WTC11 (cell line): ENCODE data around the gene BAIAP3. TPM values are rescaled to one million over a fixed set of nuclear protein-coding genes. Genes with fewer than 3 reads are reported as not detected.

Experiments
- ATAC-seq: fragments of 200-7000 bp; cut with Tn5 transposase; 2 replicates; pipeline ENCODE4 v1.10.0; 2021; ENCODE audit warnings: mild to moderate bottlenecking, moderate library complexity
- CTCF ChIA-PET: fragments of 300-600 bp; sonication (Branson Sonifier 250); formaldehyde crosslinking; loops from one replicate; lab custom pipeline; 2021; ENCODE audit warnings: antibody characterized with exemption; lab: Charles Lee
- POLR2A ChIA-PET: fragments of 350-600 bp; sonication (Branson Sonifier 250); formaldehyde crosslinking; loops from one replicate; lab custom pipeline; 2021; ENCODE audit warnings: antibody characterized with exemption; lab: Charles Lee
- DNase-seq: peaks from one replicate; pipeline ENCODE4 v3.0.0; 2021; ENCODE audit warnings: low spot score
- H3K27ac Mint-ChIP-seq: 2 replicates; pipeline ENCODE4 v1.8.0; 2021; ENCODE audit warnings: mixed read lengths
- H3K27me3 Mint-ChIP-seq: 2 replicates; pipeline ENCODE4 v1.8.0; 2021; ENCODE audit warnings: low read depth, mild to moderate bottlenecking, moderate library complexity, mixed read lengths
- H3K36me3 Mint-ChIP-seq: 2 replicates; pipeline ENCODE4 v1.8.0; 2021; ENCODE audit warnings: mixed read lengths
- H3K4me1 Mint-ChIP-seq: 2 replicates; pipeline ENCODE4 v1.8.0; 2022; ENCODE audit warnings: mixed read lengths
- H3K4me3 Mint-ChIP-seq: 2 replicates; pipeline ENCODE4 v1.8.0; 2021; ENCODE audit warnings: mild to moderate bottlenecking, moderate library complexity, mixed read lengths
- H3K9me3 Mint-ChIP-seq: 2 replicates; pipeline ENCODE4 v1.8.0; 2021; ENCODE audit warnings: mixed read lengths
- CBFB ChIP-seq: sonication (generic); formaldehyde crosslinking; IDR thresholded peaks from 2 replicates; pipeline ENCODE4 v1.8.1; 2022; ENCODE audit warnings: mild to moderate bottlenecking, low read depth, missing genetic modification reagents
- GABPB1 ChIP-seq: sonication (generic); formaldehyde crosslinking; IDR thresholded peaks from 2 replicates; pipeline ENCODE4 v1.8.1; 2023; ENCODE audit warnings: mild to moderate bottlenecking, missing genetic modification reagents
- JAZF1 ChIP-seq: fragments of 250-450 bp; sonication (Bioruptor Pico); IDR thresholded peaks from 2 replicates; pipeline ENCODE4 v1.9.0; 2021; ENCODE audit warnings: moderate library complexity, mild to moderate bottlenecking, inconsistent platforms
- JUN ChIP-seq: sonication (generic); formaldehyde crosslinking; IDR thresholded peaks from 2 replicates; pipeline ENCODE4 v1.8.0; 2023; ENCODE audit warnings: mild to moderate bottlenecking, missing genetic modification reagents
- KAT7 ChIP-seq: sonication (generic); formaldehyde crosslinking; IDR thresholded peaks from 2 replicates; pipeline ENCODE4 v1.8.1; 2023; ENCODE audit warnings: missing genetic modification reagents, mild to moderate bottlenecking, borderline replicate concordance
- MXD4 ChIP-seq: fragments of 250-450 bp; sonication (Bioruptor Pico); IDR thresholded peaks from 2 replicates; pipeline ENCODE4 v1.8.0; 2021; ENCODE audit warnings: mild to moderate bottlenecking, moderate library complexity, borderline replicate concordance
- NFE2L1 ChIP-seq: sonication (generic); formaldehyde crosslinking; IDR thresholded peaks from 2 replicates; pipeline ENCODE4 v1.8.1; 2023; ENCODE audit warnings: missing genetic modification reagents
- RELA ChIP-seq: sonication (generic); formaldehyde crosslinking; IDR thresholded peaks from 2 replicates; pipeline ENCODE4 v1.8.1; 2022; ENCODE audit warnings: missing genetic modification reagents, mild to moderate bottlenecking, borderline replicate concordance
- RORB ChIP-seq: fragments of 250-450 bp; sonication (Bioruptor Pico); IDR thresholded peaks from 2 replicates; pipeline ENCODE4 v1.9.0; 2021; ENCODE audit warnings: mild to moderate bottlenecking
- SOX15 ChIP-seq: fragments of 250-450 bp; sonication (Bioruptor Pico); IDR thresholded peaks from 2 replicates; pipeline ENCODE4 v1.9.0; 2021; ENCODE audit warnings: mild to moderate bottlenecking
- ZNF219 ChIP-seq: sonication (generic); formaldehyde crosslinking; IDR thresholded peaks from 2 replicates; pipeline ENCODE4 v1.8.0; 2023; ENCODE audit warnings: missing genetic modification reagents, mild to moderate bottlenecking, borderline replicate concordance
- ZNF232 ChIP-seq: sonication (generic); formaldehyde crosslinking; IDR thresholded peaks from 2 replicates; pipeline ENCODE4 v1.8.0; 2022; ENCODE audit warnings: mild to moderate bottlenecking, missing genetic modification reagents
- ZNF263 ChIP-seq: sonication (generic); formaldehyde crosslinking; IDR thresholded peaks from 2 replicates; pipeline ENCODE4 v1.8.1; 2022; ENCODE audit warnings: low read depth, mild to moderate bottlenecking, moderate library complexity, missing genetic modification reagents
- ZNF423 ChIP-seq: fragments of 250-450 bp; sonication (Bioruptor Pico); IDR thresholded peaks from 2 replicates; pipeline ENCODE4 v2.1.2; 2022; ENCODE audit warnings: mild to moderate bottlenecking, moderate library complexity
- total RNA-seq: library from RNA; stranded (reverse); gene quantifications from 3 replicates; pipeline ENCODE4 v1.2.3, GENCODE V29; 2021
- TF ChIP-seq, protein P1 (sequence below): sonication (generic); formaldehyde crosslinking; conservative IDR thresholded peaks from 2 replicates; pipeline ENCODE4 v1.8.1; 2023; ENCODE audit warnings: mild to moderate bottlenecking, low read depth, missing genetic modification reagents, moderate library complexity
- TF ChIP-seq, protein P2 (sequence below): sonication (generic); formaldehyde crosslinking; IDR thresholded peaks from 2 replicates; pipeline ENCODE4 v1.8.0; 2022; ENCODE audit warnings: mild to moderate bottlenecking, missing genetic modification reagents
- TF ChIP-seq, protein P3 (sequence below): sonication (generic); formaldehyde crosslinking; IDR thresholded peaks from 2 replicates; pipeline ENCODE4 v1.8.1; 2023; ENCODE audit warnings: mild to moderate bottlenecking, missing genetic modification reagents, moderate library complexity
- TF ChIP-seq, protein P4 (sequence below): fragments of 200-600 bp; IDR thresholded peaks from 2 replicates; pipeline ENCODE4 v1.8.0; 2022; ENCODE audit warnings: antibody characterized with exemption

BAIAP3 gene
- total RNA-seq, 1 experiment from 2014 or later = 18.8 TPM

DNA sequence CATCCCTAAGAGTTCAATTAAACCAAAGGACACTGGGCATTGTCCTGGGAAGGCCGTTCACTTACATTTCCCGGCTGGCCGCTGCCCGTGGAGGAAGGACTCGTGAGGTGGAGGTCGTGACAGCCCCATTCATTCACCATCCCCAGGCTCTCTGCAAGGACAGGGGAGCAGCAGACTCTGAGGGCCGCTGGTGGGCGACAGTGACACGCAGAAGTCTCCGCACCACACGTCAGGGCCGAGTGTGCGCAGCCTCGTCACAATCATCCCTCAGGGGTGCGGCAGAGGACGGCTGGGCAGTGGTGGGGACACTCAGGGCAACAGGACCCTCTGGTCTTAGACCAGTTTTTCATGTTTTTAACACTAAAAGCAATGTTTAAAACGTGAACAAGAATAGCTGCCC lies 59.4 kb downstream of the BAIAP3 start (continued):
- TF ChIP-seq, protein P1, sequence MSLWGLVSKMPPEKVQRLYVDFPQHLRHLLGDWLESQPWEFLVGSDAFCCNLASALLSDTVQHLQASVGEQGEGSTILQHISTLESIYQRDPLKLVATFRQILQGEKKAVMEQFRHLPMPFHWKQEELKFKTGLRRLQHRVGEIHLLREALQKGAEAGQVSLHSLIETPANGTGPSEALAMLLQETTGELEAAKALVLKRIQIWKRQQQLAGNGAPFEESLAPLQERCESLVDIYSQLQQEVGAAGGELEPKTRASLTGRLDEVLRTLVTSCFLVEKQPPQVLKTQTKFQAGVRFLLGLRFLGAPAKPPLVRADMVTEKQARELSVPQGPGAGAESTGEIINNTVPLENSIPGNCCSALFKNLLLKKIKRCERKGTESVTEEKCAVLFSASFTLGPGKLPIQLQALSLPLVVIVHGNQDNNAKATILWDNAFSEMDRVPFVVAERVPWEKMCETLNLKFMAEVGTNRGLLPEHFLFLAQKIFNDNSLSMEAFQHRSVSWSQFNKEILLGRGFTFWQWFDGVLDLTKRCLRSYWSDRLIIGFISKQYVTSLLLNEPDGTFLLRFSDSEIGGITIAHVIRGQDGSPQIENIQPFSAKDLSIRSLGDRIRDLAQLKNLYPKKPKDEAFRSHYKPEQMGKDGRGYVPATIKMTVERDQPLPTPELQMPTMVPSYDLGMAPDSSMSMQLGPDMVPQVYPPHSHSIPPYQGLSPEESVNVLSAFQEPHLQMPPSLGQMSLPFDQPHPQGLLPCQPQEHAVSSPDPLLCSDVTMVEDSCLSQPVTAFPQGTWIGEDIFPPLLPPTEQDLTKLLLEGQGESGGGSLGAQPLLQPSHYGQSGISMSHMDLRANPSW (CRISPR knock-in tag) = no peak
- TF ChIP-seq, protein P2, sequence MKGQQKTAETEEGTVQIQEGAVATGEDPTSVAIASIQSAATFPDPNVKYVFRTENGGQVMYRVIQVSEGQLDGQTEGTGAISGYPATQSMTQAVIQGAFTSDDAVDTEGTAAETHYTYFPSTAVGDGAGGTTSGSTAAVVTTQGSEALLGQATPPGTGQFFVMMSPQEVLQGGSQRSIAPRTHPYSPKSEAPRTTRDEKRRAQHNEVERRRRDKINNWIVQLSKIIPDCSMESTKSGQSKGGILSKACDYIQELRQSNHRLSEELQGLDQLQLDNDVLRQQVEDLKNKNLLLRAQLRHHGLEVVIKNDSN (CRISPR knock-in tag) = no peak
- no peak for TF ChIP-seq SOX15 (CRISPR knock-in tag)
- no peak for TF ChIP-seq NFE2L1
- no peak for TF ChIP-seq JAZF1 (CRISPR knock-in tag)
- TF ChIP-seq JUN (CRISPR knock-in tag) = no peak
- no peak for TF ChIP-seq ZNF232 (CRISPR knock-in tag)
- no peak for TF ChIP-seq MXD4 (CRISPR knock-in tag)
- TF ChIP-seq, protein P3, sequence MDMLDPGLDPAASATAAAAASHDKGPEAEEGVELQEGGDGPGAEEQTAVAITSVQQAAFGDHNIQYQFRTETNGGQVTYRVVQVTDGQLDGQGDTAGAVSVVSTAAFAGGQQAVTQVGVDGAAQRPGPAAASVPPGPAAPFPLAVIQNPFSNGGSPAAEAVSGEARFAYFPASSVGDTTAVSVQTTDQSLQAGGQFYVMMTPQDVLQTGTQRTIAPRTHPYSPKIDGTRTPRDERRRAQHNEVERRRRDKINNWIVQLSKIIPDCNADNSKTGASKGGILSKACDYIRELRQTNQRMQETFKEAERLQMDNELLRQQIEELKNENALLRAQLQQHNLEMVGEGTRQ = no peak
- TF ChIP-seq GABPB1 (CRISPR knock-in tag) = no peak
- TF ChIP-seq ZNF263 (CRISPR knock-in tag) = no peak
- TF ChIP-seq KAT7 (CRISPR knock-in tag) = no peak

DNA sequence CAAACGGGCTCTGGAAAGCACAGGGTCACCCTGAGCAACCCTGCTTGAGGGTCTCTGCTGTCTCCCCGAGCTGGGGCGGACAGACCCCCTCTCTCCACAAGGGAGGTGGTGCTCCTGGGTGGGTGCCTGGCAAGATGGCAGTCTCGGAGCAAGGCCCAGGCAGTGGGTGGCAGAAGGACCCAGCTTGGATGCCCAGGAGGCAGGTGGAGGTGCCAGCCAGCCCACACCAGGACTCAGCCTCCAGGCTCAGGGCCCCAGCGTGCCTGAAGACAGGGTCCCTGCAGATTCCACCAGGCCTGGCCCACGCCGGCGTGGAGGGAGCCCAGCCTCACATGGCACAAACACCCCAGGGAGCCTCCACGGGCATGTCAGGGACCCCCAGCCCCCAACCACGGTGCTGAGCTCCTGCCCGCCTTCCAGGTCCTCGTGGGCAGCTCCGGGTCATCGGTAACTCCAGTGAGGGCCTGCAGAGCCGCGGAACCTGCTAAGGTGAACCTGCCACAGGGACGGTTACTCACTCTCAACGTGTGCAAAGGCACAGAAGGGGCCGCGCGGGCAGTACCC lies 60.2 kb downstream of the BAIAP3 start:
- Mint-ChIP-seq H3K36me3 (peaks cover 5% of the 10 kb centered on the region; the same call in 1 of the 2 replicates), H3K27ac (no peak overlapping the region), H3K4me1 (no peaks in the 10 kb centered on the region), H3K9me3 (no peaks in the 10 kb centered on the region), H3K27me3 (no peaks in the 10 kb centered on the region), H3K4me3 (no peak overlapping the region)
- no peak for DNase-seq
- ChIA-PET POLR2A (no interaction called here), CTCF (no interaction called here)
- TF ChIP-seq ZNF219 (CRISPR knock-in tag) = no peak
- TF ChIP-seq, protein P2 (CRISPR knock-in tag) = no peak
- no peak for TF ChIP-seq RORB (CRISPR knock-in tag)
- TF ChIP-seq ZNF423 (CRISPR knock-in tag) = no peak
- no peak for TF ChIP-seq RELA (CRISPR knock-in tag)
- TF ChIP-seq CBFB (CRISPR knock-in tag) = no peak
- TF ChIP-seq, protein P4, sequence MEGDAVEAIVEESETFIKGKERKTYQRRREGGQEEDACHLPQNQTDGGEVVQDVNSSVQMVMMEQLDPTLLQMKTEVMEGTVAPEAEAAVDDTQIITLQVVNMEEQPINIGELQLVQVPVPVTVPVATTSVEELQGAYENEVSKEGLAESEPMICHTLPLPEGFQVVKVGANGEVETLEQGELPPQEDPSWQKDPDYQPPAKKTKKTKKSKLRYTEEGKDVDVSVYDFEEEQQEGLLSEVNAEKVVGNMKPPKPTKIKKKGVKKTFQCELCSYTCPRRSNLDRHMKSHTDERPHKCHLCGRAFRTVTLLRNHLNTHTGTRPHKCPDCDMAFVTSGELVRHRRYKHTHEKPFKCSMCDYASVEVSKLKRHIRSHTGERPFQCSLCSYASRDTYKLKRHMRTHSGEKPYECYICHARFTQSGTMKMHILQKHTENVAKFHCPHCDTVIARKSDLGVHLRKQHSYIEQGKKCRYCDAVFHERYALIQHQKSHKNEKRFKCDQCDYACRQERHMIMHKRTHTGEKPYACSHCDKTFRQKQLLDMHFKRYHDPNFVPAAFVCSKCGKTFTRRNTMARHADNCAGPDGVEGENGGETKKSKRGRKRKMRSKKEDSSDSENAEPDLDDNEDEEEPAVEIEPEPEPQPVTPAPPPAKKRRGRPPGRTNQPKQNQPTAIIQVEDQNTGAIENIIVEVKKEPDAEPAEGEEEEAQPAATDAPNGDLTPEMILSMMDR = no peak
- ATAC-seq = no peak
